OCI-LY1 (cell line): ENCODE measurements around the gene GNG10.

ENCODE experiments used
- H2AFZ ChIP-seq: fragments of 200-600 bp; sonication (generic), shearing (Covaris generic); 2 replicates; pipeline ENCODE4 v1.6.0; 2014; ENCODE audit warnings: antibody characterized with exemption, mild to moderate bottlenecking, low read length
- H3F3A ChIP-seq: fragments of 200-600 bp; sonication (generic), shearing (Covaris generic); 2 replicates; pipeline ENCODE4 v1.6.0; 2014; ENCODE audit warnings: mild to moderate bottlenecking, antibody characterized with exemption, low read length, moderate library complexity; ENCODE audit not compliant: insufficient read depth
- H3K27ac ChIP-seq: fragments of 200-600 bp; sonication (generic); 2 replicates; pipeline ENCODE4 v1.5.1; 2014; ENCODE audit warnings: low read length, mixed run types, mild to moderate bottlenecking, low read depth; ENCODE audit not compliant: poor library complexity, severe bottlenecking
- H3K27me3 ChIP-seq: fragments of 200-600 bp; sonication (generic); 2 replicates; pipeline ENCODE4 v1.6.0; 2014; ENCODE audit warnings: antibody characterized with exemption, mild to moderate bottlenecking, low read length, moderate library complexity; ENCODE audit not compliant: insufficient read depth
- H3K36me3 ChIP-seq: fragments of 200-600 bp; sonication (generic); 2 replicates; pipeline ENCODE4 v1.6.1; 2014; ENCODE audit warnings: mild to moderate bottlenecking, antibody characterized with exemption, low read length, moderate library complexity, mixed read lengths; ENCODE audit not compliant: insufficient read depth
- H3K4me1 ChIP-seq: fragments of 200-600 bp; sonication (generic); 2 replicates; pipeline ENCODE4 v1.5.1; 2014; ENCODE audit warnings: mild to moderate bottlenecking, low read length, moderate library complexity; ENCODE audit not compliant: insufficient read depth, severe bottlenecking
- H3K4me2 ChIP-seq: fragments of 200-600 bp; sonication (generic), shearing (Covaris generic); 2 replicates; pipeline ENCODE4 v1.6.1; 2014; ENCODE audit warnings: low read length
- H3K4me3 ChIP-seq: fragments of 200-600 bp; sonication (generic); 2 replicates; pipeline ENCODE4 v1.5.1; 2014; ENCODE audit warnings: low read length, low read depth, mild to moderate bottlenecking, mixed read lengths; ENCODE audit not compliant: poor library complexity, severe bottlenecking
- H3K79me2 ChIP-seq: fragments of 200-600 bp; shearing (Covaris generic); 2 replicates; pipeline ENCODE4 v1.6.1; 2016; ENCODE audit warnings: mixed run types, low read length, mixed read lengths; ENCODE audit not compliant: insufficient read depth
- H3K9ac ChIP-seq: fragments of 200-600 bp; sonication (generic), shearing (Covaris generic); 2 replicates; pipeline ENCODE4 v1.6.1; 2014; ENCODE audit warnings: mild to moderate bottlenecking, low read length, mixed read lengths
- H3K9me2 ChIP-seq: fragments of 200-600 bp; sonication (generic), shearing (Covaris generic); 2 replicates; pipeline ENCODE4 v1.6.1; 2014; ENCODE audit warnings: low read depth, mild to moderate bottlenecking, low read length, mixed read lengths
- H3K9me3 ChIP-seq: fragments of 200-600 bp; shearing (Covaris generic); 2 replicates; pipeline ENCODE4 v1.6.1; 2014; ENCODE audit warnings: low read length, mixed read lengths
- H4K20me1 ChIP-seq: fragments of 200-600 bp; sonication (generic), shearing (Covaris generic); 2 replicates; pipeline ENCODE4 v1.6.0; 2016; ENCODE audit warnings: mild to moderate bottlenecking, low read length; ENCODE audit not compliant: insufficient read depth
- CTCF ChIP-seq: fragments of 200-600 bp; sonication (generic), shearing (Covaris generic); IDR thresholded peaks from 2 replicates; pipeline ENCODE4 v1.5.1; 2017; ENCODE audit warnings: mild to moderate bottlenecking, antibody characterized with exemption, low read length, moderate library complexity, mixed read lengths
- EZH2 ChIP-seq: fragments of 200-600 bp; sonication (generic), shearing (Covaris generic); IDR thresholded peaks from 2 replicates; pipeline ENCODE4 v1.8.0; 2017; ENCODE audit warnings: borderline replicate concordance, mixed run types, mild to moderate bottlenecking, antibody characterized with exemption, low read length, moderate library complexity, mixed read lengths

Gene GNG10

GRCh38 chr9:111674319-111674718 lies 12.9 kb downstream of the GNG10 start:
- H3K36me3 ChIP-seq = no peaks in the 10 kb centered on the region; the same call in 1 of the 2 replicates
- H3K9me3 ChIP-seq = no peaks in the 10 kb centered on the region
- H2AFZ ChIP-seq = no peak overlapping the region
- no peak overlapping the region for H3K4me3 ChIP-seq
- no peak for TF ChIP-seq CTCF
- no peak for TF ChIP-seq EZH2
- no peaks in the 10 kb centered on the region for H3F3A ChIP-seq
- no peaks in the 10 kb centered on the region for H3K27me3 ChIP-seq
- H3K9ac ChIP-seq = no peak overlapping the region
- no peaks in the 10 kb centered on the region for H3K79me2 ChIP-seq
- no peak overlapping the region for H3K27ac ChIP-seq
- H3K4me1 ChIP-seq = no peaks in the 10 kb centered on the region
- no peak overlapping the region for H3K4me2 ChIP-seq
- H4K20me1 ChIP-seq = no peaks in the 10 kb centered on the region
- no peaks in the 10 kb centered on the region for H3K9me2 ChIP-seq

- Histone ChIP-seq H3K27me3 (no peaks in the 10 kb centered on the region), H3K4me1 (no peaks in the 10 kb centered on the region), H3K9me3 (no peaks in the 10 kb centered on the region), H3K4me3 (no peak overlapping the region), H3K36me3 (no peaks in the 10 kb centered on the region; the same call in 1 of the 2 replicates), H3F3A (no peaks in the 10 kb centered on the region), H4K20me1 (no peaks in the 10 kb centered on the region), H3K27ac (no peak overlapping the region), H2AFZ (no peak overlapping the region), H3K9ac (no peak overlapping the region), H3K79me2 (no peaks in the 10 kb centered on the region), H3K4me2 (no peak overlapping the region), H3K9me2 (no peaks in the 10 kb centered on the region)
- TF ChIP-seq EZH2 (no peak), CTCF (no peak)
These were observed 14.7 kb downstream of the GNG10 start for GRCh38 chr9:111676116-111676515.

- no peak for TF ChIP-seq CTCF
- no peak for TF ChIP-seq EZH2
- H3K27me3 ChIP-seq = no peaks in the 10 kb centered on the region
- no peak overlapping the region for H3K4me3 ChIP-seq
- no peaks in the 10 kb centered on the region for H3K36me3 ChIP-seq
- H3K27ac ChIP-seq = no peak overlapping the region
- H3F3A ChIP-seq = no peaks in the 10 kb centered on the region
- no peak overlapping the region for H3K9ac ChIP-seq
- H3K9me3 ChIP-seq = no peaks in the 10 kb centered on the region
- no peaks in the 10 kb centered on the region for H3K4me1 ChIP-seq
- H2AFZ ChIP-seq = no peak overlapping the region
- no peak overlapping the region for H3K4me2 ChIP-seq
- H3K79me2 ChIP-seq = no peaks in the 10 kb centered on the region
- H4K20me1 ChIP-seq = no peaks in the 10 kb centered on the region
- no peaks in the 10 kb centered on the region for H3K9me2 ChIP-seq
These were observed 16.9 kb downstream of the GNG10 start for GRCh38 chr9:111678293-111678692.
